Left lung (tissue), 10 donors: Measurements from ENCODE around the gene MERTK. TPM values are rescaled to one million over a fixed set of nuclear protein-coding genes. Genes with fewer than 3 reads are reported as not detected.
"Not testable (repeated sequence)": the region's sequence is repeated elsewhere in the genome, so short reads cannot be mapped to it uniquely, and the experiment has no call there.

Experiments used
- ATAC-seq: fragments of 200-7000 bp; cut with Tn5 transposase; one replicate; pipeline ENCODE4 v1.9.1; 2020; ENCODE audit warnings: moderate library complexity
- DNase-seq, 4 donors: peaks; one replicate each; pipeline ENCODE4 v3.0.0-alpha.2; 2013 to 2020
- H3K27ac ChIP-seq, 2 donors: fragments of 200-600 bp; sonication (generic) in 1 of 2; one replicate each; pipeline versions ENCODE4 v1.5.0 to v1.8.0; 2020 to 2021
- H3K27me3 ChIP-seq, 2 donors: fragments of 200-600 bp; sonication (generic) in 1 of 2; one replicate each; pipeline versions ENCODE4 v1.5.0 to v1.8.0; 2020 to 2021
- H3K36me3 ChIP-seq, 2 donors: fragments of 200-600 bp; sonication (generic) in 1 of 2; one replicate each; pipeline versions ENCODE4 v1.5.0 to v1.8.0; 2020 to 2021
- H3K4me1 ChIP-seq, 2 donors: fragments of 200-600 bp; one replicate each; pipeline ENCODE4 v1.8.0; 2021
- H3K4me3 ChIP-seq, 2 donors: fragments of 200-600 bp; sonication (generic) in 1 of 2; one replicate each; pipeline versions ENCODE4 v1.5.0 to v1.8.0; 2020 to 2021; ENCODE audit warnings: mild to moderate bottlenecking in 1 of 2
- H3K9me3 ChIP-seq, 2 donors: fragments of 200-600 bp; sonication (generic) in 1 of 2; one replicate each; pipeline versions ENCODE4 v1.5.0 to v1.8.0; 2020 to 2021
- CTCF ChIP-seq, 2 donors: fragments of 200-600 bp; sonication (generic) in 1 of 2; IDR thresholded peaks; one replicate each; pipeline versions ENCODE4 v1.5.0 to v1.8.0; 2021; ENCODE audit warnings: antibody characterized with exemption in 2 of 2
- intact Hi-C, 2 donors: fragments of 100-400 bp; cut with DNase I; formaldehyde crosslinking; loops; one replicate each; pipeline versions ENCODE4 v1.11.2 to v1.14.2; 2022
- polyA plus RNA-seq, 6 donors: library from polyadenylated mRNA; unstranded; fragments of 120-200 nt; gene quantifications; one replicate each; pipeline ENCODE4 v1.2.1, GENCODE V29; 2013; ENCODE audit not compliant: insufficient read length in 6 of 6
- total RNA-seq, 2 donors: library from RNA; stranded (reverse); fragmentation: NEBNext Ultra II Directional; extraction: Animal tissue kit (Norgen Biotek cat#: 25700); gene quantifications; one replicate each; pipeline ENCODE4 v1.2.1, GENCODE V29; 2021
- donor health status: DM: no; HTN: yes; CAD: no.
- donor health status: DM: no; HTN: no; CAD: no.

MERTK gene
- total and polyA plus RNA-seq, 8 donors = 15.3 to 42.8 (median 19.8) TPM

GRCh38 chr2:111961663-111962062 is 63.3 kb downstream of the MERTK start:
- intact Hi-C loops = no loop called here
- ATAC-seq (no peak), DNase-seq (no peak)
- Histone ChIP-seq H3K4me1 (peaks cover 0 to 28% of the 10 kb centered on the region in 2 donors), H3K27me3 (no peaks in the 10 kb centered on the region), H3K27ac (no peak overlapping the region), H3K36me3 (peaks cover 0 to 15% of the 10 kb centered on the region in 2 donors), H3K4me3 (no peak overlapping the region), H3K9me3 (no peaks in the 10 kb centered on the region)
- no peak for TF ChIP-seq CTCF (IDR thresholded peaks at IDR 0.05)

GRCh38 chr2:111963086-111963485 is 64.7 kb downstream of the MERTK start:
- intact Hi-C loops, ATAC-seq, H3K27me3 ChIP-seq, H3K27ac ChIP-seq, H3K4me3 ChIP-seq, H3K9me3 ChIP-seq, DNase-seq: not testable (repeated sequence)
- Histone ChIP-seq H3K4me1 (peaks cover 0 to 14% of the 10 kb centered on the region in 2 donors), H3K36me3 (peaks cover 0 to 24% of the 10 kb centered on the region in 2 donors)

- H3K4me3 ChIP-seq, ATAC-seq, H3K9me3 ChIP-seq, H3K27me3 ChIP-seq, DNase-seq, intact Hi-C loops, H3K27ac ChIP-seq: not testable (repeated sequence)
- H3K4me1 ChIP-seq = peaks cover 0 to 11% of the 10 kb centered on the region in 2 donors
- peaks cover 0 to 28% of the 10 kb centered on the region in 2 donors for H3K36me3 ChIP-seq
Measured at GRCh38 chr2:111963508-111963907, 65.1 kb downstream of the MERTK start.

- intact Hi-C loops = no loop called here
- DNase-seq (no peak), ATAC-seq (no peak)
- Histone ChIP-seq H3K9me3 (no peaks in the 10 kb centered on the region), H3K36me3 (peaks cover 0 to 38% of the 10 kb centered on the region in 2 donors), H3K27ac (no peak overlapping the region), H3K4me3 (no peak overlapping the region), H3K4me1 (peaks cover 0 to 6% of the 10 kb centered on the region in 2 donors), H3K27me3 (no peaks in the 10 kb centered on the region)
- TF ChIP-seq CTCF (IDR thresholded peaks at IDR 0.05) = no peak
Measured at GRCh38 chr2:111965062-111965461, 66.7 kb downstream of the MERTK start.

GRCh38 chr2:111966241-111966640 is 67.8 kb downstream of the MERTK start:
- Histone ChIP-seq H3K4me3 (no peak overlapping the region), H3K36me3 (peaks cover 0 to 38% of the 10 kb centered on the region in 2 donors), H3K4me1 (peaks cover 0 to 6% of the 10 kb centered on the region in 2 donors), H3K9me3 (no peaks in the 10 kb centered on the region), H3K27ac (no peak overlapping the region), H3K27me3 (no peaks in the 10 kb centered on the region)
- intact Hi-C loops = no loop called here
- ATAC-seq (no peak), DNase-seq (no peak)
- TF ChIP-seq CTCF (IDR thresholded peaks at IDR 0.05) = no peak

- intact Hi-C loops = no loop called here
- no peak for TF ChIP-seq CTCF (IDR thresholded peaks at IDR 0.05)
- ATAC-seq = no peak
Measured at GRCh38 chr2:111967018-111967417, 68.6 kb downstream of the MERTK start.

More at GRCh38 chr2:111967018-111967417, 68.6 kb downstream of the MERTK start:
- DNase-seq = no peak
- no peak overlapping the region for H3K4me3 ChIP-seq
- no peaks in the 10 kb centered on the region for H3K9me3 ChIP-seq
- no peak overlapping the region for H3K27ac ChIP-seq
- peaks cover 0 to 6% of the 10 kb centered on the region in 2 donors for H3K4me1 ChIP-seq
- no peaks in the 10 kb centered on the region for H3K27me3 ChIP-seq
- H3K36me3 ChIP-seq = peaks cover 0 to 40% of the 10 kb centered on the region in 2 donors
